SK-N-SH treated with all-trans-retinoic acid at 6 μM for 48 hours (cell line): Measurements from ENCODE around the gene ADAM22.

Experiments used
- ARNTL ChIP-seq: fragments of 450-650 bp; formaldehyde crosslinking; IDR thresholded peaks from 2 replicates; pipeline ENCODE4 v1.5.0; 2020; ENCODE audit warnings: low read depth, mild to moderate bottlenecking, moderate library complexity, borderline replicate concordance
- CREB5 ChIP-seq: fragments of 250-450 bp; sonication (Bioruptor Pico); IDR thresholded peaks from 2 replicates; pipeline ENCODE4 v1.5.1; 2020; ENCODE audit warnings: low read depth, mild to moderate bottlenecking, moderate library complexity
- OSR1 ChIP-seq: fragments of 250-450 bp; sonication (Bioruptor Pico); IDR thresholded peaks from 2 replicates; pipeline ENCODE4 v1.8.0; 2022; ENCODE audit warnings: moderate library complexity, mild to moderate bottlenecking, inconsistent platforms
- PATZ1 ChIP-seq: fragments of 250-450 bp; sonication (Bioruptor Pico); IDR thresholded peaks from 2 replicates; pipeline ENCODE4 v1.8.0; 2020; ENCODE audit warnings: mild to moderate bottlenecking, moderate library complexity, borderline replicate concordance
- POU6F1 ChIP-seq: fragments of 250-450 bp; sonication (Bioruptor Pico); IDR thresholded peaks from 2 replicates; pipeline ENCODE4 v1.8.0; 2021; ENCODE audit warnings: low read depth, mild to moderate bottlenecking, moderate library complexity, borderline replicate concordance
- PPARA ChIP-seq: fragments of 250-450 bp; sonication (Bioruptor Pico); IDR thresholded peaks from 2 replicates; pipeline ENCODE4 v1.5.0; 2020; ENCODE audit warnings: mild to moderate bottlenecking, borderline replicate concordance
- RARB ChIP-seq: fragments of 250-450 bp; sonication (Bioruptor Pico); IDR thresholded peaks from 2 replicates; pipeline ENCODE4 v1.8.0; 2021; ENCODE audit warnings: mild to moderate bottlenecking, moderate library complexity
- TOX ChIP-seq: fragments of 250-450 bp; sonication (Bioruptor Pico); IDR thresholded peaks from 2 replicates; pipeline ENCODE4 v1.8.0; 2021; ENCODE audit warnings: mild to moderate bottlenecking, moderate library complexity, borderline replicate concordance
- ZFP3 ChIP-seq: fragments of 250-450 bp; sonication (Bioruptor Pico); IDR thresholded peaks from 2 replicates; pipeline ENCODE4 v1.5.0; 2020; ENCODE audit warnings: mild to moderate bottlenecking, moderate library complexity
- ZFP30 ChIP-seq: fragments of 450-650 bp; formaldehyde crosslinking; IDR thresholded peaks from 2 replicates; pipeline ENCODE4 v1.5.0; 2022; ENCODE audit warnings: mild to moderate bottlenecking, moderate library complexity
- ZNF565 ChIP-seq: fragments of 450-650 bp; formaldehyde crosslinking; conservative IDR thresholded peaks from 2 replicates; pipeline ENCODE4 v1.5.0; 2020; ENCODE audit warnings: low read depth, mild to moderate bottlenecking, moderate library complexity
- ZNF70 ChIP-seq: fragments of 450-650 bp; formaldehyde crosslinking; IDR thresholded peaks from 2 replicates; pipeline ENCODE4 v1.5.0; 2020; ENCODE audit warnings: mild to moderate bottlenecking, moderate library complexity

- TF ChIP-seq ARNTL (CRISPR knock-in tag) = no peak
- TF ChIP-seq ZFP3 (CRISPR knock-in tag) = no peak
- TF ChIP-seq CREB5 (CRISPR knock-in tag) = no peak
- TF ChIP-seq RARB (CRISPR knock-in tag) = no peak
- TF ChIP-seq ZNF70 (CRISPR knock-in tag) = no peak
- no peak for TF ChIP-seq ZNF565 (CRISPR knock-in tag)
- no peak for TF ChIP-seq TOX (CRISPR knock-in tag)
- no peak for TF ChIP-seq OSR1
- no peak for TF ChIP-seq PATZ1 (CRISPR knock-in tag)
- no peak for TF ChIP-seq ZFP30 (CRISPR knock-in tag)
- TF ChIP-seq PPARA (CRISPR knock-in tag) = no peak
- 0 out of 2 replicates have a peak, but pooled peaks have one; percentile 26 for TF ChIP-seq POU6F1 (CRISPR knock-in tag)
These were observed 68.6 kb downstream of the ADAM22 start for GRCh38 chr7:88002617-88003016.
